SW 1271 (cell line): ENCODE data around the gene HCFC1.

Source experiments
- DNase-seq, 2 experiments: peaks; one replicate each; lab custom pipeline; 2025; lab: John Stamatoyannopoulos, UW

HCFC1 gene

DNA sequence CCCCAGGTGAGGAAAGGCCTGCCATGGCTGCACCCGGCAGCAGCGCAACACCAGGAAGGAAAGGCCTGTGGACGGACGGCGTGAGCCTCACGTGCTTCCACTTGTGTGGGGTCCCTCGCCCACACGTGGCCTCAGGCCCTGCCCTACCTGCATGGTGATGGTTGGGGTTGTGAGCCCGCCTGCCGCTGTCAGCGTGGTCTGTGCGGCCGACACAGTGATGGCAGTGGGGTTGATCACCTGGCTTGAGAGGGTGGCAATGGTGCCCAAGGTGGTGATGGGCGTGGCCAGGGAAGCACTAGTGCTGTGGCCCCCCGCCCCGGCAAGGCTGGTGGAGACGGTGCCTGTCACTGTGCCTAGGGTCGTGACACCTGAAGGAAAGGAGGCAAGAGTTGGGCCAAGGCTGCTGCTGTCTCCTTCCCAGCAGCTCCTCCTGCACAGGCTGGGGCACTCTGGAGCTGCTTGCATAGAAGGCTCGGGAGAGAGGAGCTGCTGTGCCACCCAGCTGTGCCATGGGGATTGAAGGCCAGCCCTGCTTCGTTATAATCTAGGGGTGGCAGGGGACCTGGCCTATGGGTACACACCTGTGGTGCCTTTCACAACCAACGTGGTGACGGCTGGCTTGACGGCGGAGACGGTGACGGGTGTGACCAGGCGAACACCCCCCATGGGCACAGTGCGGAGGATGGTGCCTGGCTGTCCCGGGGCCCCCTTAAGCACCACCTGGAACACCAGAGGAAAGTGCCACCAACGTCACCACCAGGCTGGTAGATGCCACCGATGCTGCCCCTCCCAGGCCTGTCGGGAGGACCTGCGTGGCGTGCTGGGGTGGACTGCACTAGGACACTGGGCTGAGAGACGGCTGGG lies 15.3 kb downstream of the HCFC1 start:
- no peak for DNase-seq

DNA sequence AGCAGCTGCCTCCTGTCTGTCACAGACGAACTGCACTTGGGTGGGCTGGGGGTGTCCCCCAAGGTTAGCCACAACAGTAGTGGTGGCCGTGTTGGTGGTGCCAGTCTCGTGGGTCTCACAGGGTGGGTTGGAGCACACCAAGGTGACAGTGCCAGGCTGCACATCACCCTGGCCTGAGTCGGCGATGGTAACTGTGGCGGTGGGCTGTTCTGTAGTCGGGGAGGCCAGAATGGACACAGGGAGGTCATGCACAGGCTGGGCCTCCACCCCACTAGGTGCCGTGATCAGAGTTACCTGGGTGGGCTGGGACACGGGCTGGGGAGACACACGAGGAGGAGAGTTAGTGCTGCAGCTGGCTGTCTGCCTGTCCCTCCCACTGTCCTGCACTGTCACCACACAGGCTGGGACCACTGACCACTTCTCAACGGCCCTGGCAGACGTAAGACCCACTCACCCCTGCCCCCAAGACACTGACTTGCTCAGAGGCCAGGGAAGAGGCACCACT lies 16.3 kb downstream of the HCFC1 start:
- DNase-seq = no peak

DNA sequence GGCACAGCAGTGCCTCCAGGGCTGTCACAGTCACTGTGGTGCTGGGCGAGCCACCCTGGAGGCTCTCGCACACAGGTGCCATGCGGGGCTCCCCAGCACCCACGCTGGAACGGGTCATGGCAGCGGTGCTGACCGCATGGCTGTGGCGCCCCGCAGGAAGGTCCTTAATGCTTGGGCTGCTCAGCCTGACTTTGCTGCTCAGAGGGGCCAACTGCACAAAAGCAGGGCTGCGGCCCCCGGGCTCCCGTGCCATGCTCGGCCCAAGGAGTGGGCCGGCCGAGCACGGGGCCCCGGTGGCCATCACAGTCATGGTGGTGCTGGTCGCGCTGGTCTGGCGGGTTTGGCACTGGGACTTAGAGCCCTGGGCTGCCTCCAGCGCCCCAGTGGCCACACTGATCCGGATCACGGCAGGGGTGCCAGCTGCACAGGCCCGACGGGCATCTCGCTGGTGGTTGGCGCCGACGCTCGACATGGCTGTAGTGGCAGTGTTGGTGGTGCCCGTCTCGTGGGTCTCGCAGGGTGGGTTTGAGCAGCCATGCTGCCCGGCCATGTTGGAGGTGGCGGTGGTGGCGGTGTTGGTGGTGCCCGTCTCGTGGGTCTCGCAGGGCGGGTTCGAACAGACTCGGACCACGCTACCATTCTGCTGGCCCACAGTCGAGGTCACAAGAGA lies 16.9 kb downstream of the HCFC1 start:
- no peak for DNase-seq

DNA sequence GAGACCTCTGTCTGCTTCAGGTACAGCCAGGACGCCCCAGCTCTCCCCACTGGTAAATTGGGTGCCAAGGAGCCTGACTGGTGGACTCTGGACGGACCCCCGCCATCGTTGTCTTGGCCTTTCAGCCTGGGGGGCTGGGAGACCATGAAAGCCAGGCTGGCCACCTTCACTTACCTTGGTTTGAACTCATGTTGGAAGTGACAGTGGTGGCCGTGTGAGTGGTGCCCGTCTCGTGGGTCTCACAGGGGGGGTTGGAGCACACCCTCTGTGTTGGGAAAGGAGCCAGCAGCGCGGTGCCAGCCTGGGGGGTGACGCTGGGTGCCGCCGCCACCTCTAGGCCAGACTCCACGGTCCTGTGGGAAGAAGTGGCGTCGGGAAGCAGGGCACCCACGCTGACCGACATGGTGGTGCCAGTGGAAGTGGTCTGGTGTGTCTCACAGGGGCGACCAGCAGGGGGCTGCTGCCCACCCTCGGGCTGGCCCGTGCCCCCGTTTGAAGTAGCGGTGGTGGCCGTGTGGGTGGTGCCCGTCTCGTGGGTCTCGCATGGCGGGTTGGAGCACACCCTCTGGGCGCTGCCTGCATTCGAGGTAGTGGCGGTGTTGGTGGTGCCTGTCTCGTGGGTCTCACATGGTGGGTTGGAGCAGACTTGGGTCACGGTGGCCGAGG lies 17.6 kb downstream of the HCFC1 start:
- DNase-seq = no peak

DNA sequence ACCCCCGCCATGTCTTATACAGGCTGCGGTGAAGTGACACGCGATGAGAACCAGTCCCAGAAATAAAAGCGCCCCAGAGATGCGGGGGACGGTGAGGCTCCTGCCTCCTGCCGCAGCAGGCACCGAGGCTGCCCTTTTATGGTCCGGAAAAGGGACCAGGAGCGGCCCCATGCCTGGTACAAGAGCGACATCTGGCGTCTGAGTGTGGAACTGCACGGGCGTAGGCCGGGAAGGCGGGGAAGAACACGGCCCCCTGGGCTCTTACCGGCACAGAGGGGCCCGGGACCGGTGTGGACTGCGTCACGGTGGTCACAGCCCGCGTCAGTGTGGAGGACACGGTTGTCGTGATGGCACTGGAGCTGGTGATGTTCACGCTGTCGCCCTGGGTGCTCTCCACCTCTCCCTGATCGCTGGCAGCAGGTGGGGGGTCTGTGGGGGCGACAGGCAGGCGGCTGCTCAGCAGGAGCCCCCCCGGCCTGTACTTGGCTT lies 18.2 kb downstream of the HCFC1 start:
- no peak for DNase-seq

DNA sequence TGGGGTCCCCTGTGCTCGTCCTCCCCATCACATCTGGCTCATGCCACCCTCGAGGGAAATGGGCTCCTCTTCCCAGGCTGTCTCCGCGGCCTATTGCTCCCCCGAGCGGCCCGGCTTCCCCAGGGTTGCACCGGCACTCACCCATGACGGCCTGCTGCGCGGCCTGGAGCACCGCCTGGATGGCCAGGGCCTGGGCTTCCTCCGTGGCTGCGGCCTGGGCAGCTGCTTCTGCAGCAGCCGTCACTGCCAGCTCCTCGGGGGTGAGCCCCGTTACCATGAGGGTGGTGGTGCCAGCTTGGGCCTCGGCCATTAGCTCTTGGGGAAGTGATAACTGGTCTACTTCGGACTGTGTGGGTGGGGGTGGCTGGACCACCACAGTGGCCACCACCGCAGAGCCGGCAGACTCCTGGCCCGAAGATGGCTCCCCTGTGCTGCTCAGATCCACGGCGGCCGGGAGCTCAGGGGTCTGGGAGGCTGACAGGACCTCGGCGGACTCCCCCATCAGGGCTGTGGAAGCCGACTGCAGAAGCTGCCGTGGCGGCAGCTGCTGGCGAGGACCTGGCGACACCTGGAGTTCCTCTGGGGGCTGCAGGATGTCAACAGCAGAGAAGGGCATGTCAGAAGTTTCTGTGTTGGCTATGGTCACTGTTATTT lies 19.1 kb downstream of the HCFC1 start:
- DNase-seq = no peak

DNA sequence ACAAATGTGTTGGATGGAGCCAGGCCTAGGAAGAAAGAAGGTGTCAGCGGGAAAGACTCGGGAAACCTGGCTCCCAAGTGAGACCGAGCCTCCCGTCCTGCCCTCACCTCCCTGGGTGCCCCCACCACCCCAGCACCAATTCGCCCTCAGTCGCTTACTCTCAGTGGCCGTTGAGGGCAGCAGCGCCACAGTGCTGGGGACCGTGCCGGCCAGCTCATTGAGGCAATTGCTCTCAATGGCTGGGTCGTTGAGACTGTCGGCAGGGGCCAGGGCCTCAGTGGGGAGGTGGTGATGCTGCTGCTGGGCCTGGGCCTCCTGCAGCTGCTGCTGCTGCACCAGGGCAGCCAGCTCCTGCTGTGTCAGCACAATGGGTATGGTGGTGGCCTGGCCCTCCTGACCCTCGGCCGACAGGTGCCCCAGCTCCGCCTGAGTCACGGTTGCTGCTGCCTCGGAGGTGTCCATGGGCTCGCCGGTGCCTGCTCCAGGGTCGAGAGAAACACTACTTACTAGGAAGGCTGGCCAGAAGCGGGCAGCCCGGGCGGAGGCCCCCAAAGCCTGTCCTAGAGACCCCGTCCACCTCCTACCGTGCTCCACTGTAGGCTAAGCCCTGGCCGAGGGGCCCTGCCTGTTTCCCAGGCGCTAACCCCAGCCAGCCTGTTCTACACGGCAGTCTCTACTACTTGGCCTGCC lies 19.8 kb downstream of the HCFC1 start:
- no peak for DNase-seq

DNA sequence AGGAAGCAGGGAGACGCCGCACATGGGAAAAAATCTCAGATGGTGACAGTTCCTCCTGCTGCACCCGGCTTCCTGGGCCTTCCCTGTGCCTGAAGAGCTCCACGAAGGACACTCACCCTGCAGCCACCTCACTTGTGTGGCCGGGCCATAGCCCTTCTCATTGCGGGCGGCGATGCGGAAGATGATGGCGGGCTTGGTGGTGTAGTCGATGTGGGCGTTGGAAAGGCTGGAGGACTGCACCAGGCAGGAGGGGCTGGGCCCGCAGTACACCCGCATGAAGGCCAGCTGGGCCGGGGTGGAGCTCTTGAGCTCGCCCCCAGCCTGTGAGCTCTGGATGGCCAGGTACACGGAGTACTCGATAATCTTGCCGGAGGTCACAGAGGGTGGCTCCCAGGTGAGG lies 21.5 kb downstream of the HCFC1 start:
- DNase-seq = no peak

DNA sequence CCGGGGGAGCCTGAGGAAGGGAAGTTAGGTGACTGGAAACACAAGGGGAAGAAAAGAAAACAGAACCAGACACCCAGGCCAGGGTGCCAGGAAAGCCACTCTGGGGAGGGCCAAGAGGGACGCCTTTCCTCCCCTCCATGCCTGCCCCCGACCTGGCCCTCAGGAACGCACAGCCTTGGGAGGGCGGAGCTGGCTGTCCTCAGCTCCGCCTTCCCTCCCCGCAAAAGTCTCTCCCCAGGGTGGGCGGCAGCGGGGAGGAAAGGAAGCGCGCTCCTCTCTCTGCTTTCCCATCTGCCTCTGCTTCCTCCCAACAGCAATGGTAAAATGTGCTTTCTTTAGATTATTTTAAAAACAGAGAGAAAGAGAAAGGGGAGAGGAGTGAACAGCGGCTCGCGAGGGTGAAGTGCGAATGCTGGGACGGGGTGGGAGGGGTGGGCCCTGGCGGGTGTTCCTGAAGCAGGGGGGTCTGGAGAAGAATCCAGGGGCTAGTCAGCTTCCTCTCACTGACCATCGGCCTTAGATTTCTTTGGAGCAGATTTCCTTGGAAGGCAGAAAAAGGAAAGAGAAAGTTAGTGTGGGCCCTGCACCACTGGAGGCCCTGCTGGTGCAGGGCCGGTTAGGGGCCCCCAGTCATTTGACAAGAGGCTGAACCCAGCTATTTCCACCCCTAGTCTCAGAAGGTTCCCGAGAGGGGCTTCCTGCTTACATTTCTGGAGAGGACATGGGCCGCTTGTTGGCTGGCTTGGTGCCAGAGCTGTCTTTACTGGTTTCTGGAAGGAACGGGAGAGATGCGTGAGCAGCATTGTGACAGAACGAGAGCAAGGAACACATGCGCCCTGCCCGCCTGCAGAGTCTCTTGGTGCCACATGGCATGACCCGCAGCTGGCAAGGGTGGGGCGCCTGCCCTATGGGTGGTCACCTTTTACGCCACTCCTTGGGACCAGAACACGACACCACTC lies 22.5 kb downstream of the HCFC1 start:
- no peak for DNase-seq

DNA sequence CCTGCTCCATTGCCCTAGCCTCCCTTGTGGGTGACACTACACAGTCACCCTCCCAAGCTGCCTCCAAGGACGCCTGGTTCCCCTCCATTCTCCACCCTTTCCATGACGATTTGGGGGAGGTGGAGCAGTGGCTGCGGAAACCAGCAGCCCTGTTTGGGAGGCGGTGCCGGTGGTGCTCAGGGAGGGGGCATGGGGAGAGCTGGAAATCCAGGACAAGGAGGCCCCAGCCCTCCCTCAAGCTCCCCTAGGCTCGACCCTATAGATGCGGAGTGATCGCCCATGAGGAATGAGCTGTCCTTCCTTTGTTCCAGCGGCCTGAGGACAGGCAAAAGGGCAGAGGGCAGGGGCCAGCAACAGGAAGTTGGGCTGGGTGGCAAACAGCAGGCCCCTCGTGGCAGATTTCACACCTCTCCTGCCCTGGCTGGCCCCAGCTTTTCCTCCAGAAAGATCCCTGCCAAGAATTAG lies 23.6 kb downstream of the HCFC1 start:
- DNase-seq = no peak

DNA sequence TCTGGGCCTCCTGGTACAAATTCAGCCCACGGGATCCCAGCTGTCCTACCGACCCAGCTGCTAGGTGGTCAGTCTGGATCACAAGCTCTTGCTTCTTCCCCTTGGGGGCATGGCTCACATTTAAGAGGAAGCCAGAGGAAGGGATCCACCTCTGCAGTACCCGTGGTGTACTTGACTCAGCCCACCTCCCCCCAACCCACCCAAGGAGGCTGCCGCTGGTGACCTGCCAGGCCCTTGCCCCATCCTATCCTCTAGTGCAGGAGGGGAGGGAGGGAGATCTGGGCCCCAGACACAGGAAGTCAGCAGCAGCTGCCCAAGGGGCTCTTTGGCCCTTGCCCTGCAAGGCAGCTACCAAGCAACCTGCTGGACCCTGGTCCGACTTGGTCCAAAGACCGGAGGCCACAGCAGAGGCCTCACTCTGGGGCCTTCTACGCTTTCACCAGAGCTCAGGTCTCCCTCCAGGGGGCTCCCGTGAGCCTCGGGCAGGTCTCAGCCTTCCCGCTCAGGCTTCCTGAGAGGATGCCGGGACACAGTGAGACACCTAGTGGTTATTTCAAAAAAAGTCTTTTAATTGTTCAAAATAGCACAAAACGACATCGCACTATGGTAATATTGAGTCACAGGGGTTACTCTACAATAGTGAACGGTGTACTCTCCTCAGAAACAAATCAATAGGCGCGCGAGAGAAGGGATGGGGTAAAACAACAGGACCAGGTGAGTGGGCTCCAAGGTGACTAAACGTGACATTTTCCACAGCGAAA lies 24.4 kb downstream of the HCFC1 start:
- peak; percentile 15 to 71 for DNase-seq

DNA sequence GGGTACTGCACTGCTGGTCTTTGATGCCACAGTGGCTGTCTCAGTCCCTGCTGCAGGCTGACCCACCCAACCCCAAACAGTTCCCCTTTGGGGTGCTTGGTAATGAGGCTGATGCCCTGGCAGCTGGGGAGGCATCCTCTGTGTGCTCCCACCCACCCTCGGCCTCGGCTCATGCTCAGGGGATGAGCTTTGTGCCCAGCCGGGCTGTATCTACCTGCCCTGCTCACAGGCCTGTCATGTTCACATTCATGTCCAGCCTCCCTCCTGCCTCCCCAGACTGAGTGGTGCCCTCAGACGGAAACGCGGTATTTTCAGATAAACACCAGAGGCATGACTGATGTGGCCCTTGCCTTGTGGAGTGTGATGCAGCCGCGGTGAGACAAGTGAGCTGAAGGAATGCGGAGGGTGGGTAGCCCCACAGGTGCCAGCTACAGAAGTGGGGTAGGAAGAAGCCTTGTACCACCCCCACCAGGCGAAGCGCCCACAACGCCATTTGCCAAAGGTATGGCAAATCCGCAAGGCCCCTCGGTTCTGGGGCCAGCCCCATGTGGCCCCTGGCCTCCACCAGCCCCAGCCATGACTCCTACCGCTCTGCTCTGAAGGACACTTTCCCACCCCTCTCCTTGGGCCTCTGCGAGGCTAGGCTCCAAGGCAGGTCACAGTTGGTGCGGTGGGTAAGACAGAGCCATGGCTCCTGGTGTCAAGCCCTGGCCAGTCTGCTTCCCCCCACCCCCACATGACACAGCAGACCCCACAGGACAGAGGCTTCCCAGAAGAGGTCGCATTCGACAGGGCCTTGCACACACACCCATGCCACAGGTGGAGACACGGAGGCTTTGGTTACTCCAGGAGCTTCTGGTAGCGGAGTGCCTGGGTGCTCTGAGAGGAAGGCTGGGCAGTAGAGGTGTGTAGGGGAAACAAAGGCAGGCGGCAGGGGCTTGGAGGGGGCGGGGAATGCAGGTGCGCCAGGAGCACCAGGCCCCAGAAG lies 25.4 kb downstream of the HCFC1 start:
- no peak for DNase-seq

DNA sequence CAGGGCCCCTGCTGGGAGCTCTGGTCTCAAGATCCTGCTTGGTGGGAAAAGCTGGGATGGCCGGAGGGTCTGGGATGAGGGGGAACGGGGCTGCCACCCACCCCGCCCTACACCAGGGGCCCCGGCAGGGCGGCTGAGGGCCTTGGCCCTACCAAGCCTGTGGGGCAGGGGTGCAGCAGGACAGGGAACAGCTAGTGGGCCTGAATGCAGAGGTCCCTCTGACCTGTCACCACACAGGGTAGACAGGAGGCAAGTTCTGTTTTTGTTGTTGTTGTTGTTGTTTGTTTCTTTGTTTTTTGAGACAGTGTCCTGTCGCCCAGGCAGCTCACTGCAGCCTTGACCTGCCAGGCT lies 26.8 kb downstream of the HCFC1 start:
- DNase-seq = no peak

DNA sequence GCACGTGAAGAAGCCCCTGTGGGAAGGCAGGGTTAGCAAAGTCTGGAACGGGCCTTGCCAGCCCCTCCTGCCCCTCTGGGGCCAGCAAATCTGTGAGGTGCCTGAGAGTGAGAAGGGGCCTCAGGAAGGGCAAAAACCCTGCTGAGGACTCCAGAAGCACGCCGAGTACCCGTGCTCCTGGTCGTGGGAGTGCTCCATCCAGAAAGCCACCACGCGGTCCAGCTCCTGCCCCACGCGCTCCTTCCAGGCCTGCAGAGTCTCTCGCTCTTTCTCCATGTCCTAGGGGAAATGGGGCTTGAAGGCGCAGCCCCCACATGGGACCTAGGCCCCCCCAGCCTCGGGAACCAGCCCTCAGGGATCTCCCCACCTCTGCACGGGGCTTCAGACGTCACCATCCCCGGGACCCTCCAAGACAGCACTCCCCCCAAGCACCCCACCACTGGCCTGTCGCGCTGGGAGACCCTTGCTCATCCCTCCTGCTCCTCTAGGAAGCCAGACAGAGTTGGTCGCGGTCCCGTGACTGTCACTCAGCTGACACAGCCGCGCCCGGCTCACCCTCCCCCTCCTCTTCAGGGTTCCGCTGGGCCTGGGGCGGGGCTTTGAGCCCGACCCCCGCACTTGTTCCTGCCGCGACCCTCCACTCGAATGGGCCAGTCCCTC lies 27.3 kb downstream of the HCFC1 start, which contains the start of gene RENBP:
Gene RENBP, minus strand, starts transcription at position 504 of the 660 bp plus-strand sequence. Its CDS starts 33 bp downstream, at position 471.
- no peak for DNase-seq

DNA sequence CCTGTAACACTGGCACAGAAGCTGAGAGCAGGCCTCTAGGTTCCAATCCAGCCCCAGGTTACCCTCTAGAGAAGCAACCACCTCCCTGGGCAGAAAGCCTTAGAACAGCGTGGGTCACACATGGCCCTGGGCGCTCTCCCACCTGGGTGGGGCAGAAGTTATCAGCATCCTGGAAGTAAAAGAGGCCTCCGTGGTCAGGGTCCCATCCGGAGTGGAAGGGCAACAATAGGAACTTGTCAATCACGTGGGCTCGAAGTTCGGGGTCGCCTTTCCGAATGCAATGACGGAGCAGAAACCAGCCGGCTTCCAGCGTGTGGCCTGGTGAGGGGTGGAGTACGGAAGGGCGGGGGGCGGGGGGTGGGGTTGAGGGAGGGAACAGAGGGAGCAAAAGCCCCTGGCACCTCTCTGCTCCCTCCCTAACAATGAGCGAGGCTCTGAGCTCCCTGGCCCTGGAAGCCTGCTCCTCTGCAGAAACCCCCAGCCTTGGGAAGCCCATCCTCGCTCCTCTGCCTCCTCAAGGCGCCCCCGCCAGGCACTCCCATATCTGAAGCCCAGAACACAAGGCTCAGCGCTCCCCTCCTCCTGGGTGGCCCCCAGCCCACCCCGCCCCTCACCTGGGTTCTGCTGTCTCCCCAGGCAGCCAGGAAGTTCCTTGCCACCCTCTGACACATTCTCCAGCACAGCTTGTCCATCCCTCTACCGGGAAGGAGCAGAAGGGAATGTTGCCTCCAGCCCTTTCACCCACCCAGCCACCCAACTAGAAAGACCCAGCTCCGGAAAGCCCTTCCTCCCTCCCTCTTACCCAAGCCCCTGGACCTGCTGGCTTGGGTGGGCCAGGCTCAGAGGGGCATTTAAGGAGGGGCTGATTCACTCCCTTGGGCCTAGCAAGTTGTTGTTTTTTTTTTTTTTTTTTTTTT lies 30.0 kb downstream of the HCFC1 start:
- no peak for DNase-seq

DNA sequence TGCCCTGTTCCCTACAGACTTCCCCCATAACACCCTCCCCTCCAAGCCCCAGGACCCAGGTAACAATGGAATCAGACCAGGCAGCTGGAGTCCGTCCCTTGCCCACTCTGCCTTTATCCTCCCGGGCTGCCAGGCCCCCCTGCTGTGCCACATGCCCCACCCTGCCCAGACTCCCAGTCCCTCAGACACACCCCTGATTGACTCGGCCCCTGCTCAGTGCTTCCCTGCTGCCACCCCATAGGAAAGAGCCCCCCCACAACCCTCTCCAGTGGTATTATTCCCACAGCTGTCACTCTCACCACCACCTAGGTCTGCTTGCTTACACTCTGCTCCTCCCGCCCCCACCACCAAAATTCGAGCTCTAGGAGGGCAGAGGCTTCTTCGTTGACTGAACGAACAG lies 32.0 kb downstream of the HCFC1 start:
- no peak for DNase-seq
